Stimulated activated CD4-positive, alpha-beta T cell treated with anti-CD3 and anti-CD28 coated beads, Interleukin-15, amount 100 ng/mL, for 48 hours (primary cell): ENCODE measurements around the gene GBX2.

Source experiments
- DNase-seq, 2 donors: peaks; one replicate each; pipeline ENCODE4 v3.0.0-alpha.2; 2020; ENCODE audit warnings: low read depth in 2 of 2

The GBX2 gene

DNA sequence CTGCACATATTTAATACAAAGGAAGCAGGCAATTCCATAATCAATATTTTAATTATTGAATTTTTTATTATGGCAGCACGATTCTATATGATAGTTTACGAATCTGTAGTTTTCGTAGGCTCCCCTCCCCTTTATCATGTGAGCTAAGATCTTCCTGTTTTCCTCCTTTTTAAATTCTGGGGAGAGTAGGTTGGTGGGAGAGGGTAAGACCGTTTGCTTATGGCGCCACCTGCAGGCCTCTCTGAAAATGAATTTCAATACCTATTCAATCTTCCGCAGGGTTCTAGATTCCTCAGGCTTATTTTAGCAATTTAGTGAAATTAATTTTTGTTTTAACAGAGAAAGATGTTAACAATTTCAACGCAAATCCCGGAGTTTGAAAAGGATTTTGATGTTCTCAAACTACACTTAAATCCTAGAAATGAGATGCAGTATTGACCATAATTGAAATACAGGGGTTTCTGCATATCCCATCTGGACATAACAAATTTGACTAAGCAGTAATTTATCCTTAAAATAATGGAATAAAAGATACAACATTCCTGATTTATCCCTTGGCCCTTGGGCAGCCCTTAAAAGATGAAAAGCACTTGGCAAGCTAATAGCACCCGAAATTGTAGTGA lies 12.8 kb upstream of the GBX2 start:
- DNase-seq: peak in 1 of 2 donors; percentile 27

DNA sequence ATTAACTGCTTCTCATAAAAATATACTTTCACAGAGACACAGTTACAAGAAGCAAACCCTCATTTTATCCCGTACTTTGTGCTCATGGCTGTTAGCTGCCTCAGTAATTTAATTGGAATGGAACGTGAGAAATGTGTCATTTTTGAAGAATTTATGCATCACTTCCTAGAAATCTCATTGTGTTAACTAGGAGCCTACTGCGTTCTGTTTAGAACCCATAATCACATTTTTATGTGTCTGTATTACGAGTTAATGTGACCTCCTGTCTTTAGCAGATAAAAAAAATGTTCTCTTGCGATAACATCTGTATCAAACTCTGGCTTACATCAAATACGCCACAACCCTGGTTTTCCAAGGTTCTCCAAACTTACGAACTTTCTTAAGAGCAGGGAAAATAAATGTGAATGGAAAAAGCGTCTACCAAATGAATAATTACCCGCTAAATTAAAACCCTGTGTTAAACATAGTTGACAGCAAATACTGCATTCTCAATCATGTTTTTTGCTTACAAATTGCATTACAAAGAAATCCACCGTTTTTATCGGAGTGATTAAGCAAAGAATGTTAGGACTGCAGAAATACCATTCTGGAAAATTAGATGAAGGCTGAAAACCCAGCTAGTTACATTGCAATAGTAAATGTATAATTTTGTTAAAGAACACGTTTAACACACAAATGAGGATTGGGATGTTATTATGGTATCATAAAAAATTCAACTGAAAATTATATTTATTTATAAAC lies 12.1 kb upstream of the GBX2 start:
- no peak for DNase-seq

DNA sequence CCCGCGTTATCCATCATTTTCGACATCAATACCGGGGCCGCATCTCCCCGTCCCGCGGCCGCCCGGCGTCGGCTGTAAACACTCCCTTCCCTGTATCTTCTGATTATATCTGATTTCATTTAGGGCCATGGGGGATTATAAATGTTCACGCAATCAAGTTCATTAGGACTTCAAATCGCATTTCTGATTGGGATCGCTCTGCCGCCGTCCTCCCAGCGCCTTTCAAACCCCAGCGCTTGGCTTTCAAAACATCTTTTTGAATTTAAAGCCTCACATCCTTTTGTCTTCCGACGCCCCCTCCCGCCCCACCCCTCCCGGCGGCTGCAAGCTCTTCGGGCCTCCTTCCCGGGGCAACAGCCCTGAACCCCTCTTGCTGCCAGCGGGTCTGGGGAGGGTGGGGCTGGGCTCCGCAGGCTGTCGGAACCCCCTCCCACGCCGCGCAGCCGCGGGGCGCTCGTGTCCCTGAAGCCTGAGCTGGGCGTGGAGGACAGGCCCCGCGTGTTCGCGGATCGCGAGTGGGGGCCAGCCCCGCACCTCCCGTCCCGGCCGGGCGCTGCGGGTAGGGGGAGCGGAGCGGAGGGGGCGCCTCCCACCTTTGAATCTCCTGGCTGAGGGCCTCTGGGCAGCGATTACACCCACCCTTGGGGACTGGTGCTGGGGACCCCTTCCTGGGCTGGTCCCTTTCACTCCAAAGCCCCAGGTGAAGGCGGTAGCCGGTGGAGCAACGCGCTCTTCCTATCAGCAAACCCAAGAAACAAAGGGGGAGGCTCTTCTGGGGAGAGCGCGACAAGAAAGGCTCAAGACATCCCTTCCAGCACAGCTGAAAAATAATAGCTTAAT lies 11.3 kb upstream of the GBX2 start:
- DNase-seq: no peak

DNA sequence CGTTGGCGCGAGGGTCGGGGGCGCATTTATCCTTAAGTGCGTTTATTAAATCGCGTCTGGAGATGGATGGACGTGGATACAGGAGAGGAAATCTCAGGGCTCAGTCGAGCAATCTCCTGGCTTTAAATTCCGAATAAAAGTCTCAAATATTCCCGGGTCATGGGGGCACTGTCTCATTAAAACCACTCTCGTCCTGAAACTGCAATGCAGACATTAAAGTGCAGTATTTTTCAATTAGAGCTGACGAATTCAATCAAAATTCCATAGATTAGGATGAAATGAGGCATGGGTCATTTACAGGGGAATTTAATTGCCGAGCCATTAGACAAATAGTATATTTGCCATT lies 10.7 kb upstream of the GBX2 start:
- DNase-seq: no peak

DNA sequence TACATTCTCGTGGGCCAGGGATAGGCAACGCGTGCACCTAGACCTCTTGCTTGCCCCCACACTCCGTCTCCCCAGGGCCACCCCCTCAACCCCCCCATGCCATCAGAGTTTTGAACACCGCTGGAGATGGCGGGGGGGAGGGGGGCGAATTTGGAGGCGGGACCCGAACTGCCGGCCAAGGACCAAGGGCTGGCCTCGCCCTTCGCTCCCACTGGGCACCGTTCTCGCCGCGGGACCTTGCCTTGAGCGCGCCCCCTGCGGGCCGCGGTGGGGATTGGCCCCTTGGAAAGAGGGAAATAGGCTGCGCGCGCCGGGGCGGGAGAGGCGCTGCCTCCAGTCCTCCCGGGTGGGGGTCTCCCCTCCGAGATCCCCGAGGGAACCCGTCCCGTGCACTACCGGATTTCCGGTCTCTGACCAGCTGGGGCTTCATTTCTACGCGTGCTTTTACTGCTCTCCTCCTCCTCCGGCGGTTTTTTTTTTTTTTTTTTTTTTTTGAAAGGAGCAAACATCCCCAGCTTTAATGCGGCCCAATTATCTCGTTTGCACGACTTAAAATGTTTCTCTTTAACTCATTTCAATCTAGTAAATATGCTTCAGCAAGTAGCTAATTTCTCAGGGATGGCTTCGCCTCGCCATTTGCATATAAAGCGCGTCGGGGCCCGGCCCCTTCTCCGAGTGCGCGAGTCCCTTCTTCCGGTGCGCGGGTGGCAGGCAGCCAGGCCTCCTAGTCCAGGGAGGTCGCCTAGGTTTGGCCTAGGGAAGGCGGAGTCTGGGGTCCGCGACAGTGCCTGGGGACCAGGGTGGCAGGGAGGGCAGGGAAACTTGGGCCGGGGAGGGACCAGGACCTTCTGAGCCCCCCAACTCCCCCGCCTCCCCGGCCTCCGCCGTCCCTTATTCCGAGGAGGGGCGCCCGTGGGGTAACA lies 10.0 kb upstream of the GBX2 start:
- peak in 1 of 2 donors; percentile 34 for DNase-seq

DNA sequence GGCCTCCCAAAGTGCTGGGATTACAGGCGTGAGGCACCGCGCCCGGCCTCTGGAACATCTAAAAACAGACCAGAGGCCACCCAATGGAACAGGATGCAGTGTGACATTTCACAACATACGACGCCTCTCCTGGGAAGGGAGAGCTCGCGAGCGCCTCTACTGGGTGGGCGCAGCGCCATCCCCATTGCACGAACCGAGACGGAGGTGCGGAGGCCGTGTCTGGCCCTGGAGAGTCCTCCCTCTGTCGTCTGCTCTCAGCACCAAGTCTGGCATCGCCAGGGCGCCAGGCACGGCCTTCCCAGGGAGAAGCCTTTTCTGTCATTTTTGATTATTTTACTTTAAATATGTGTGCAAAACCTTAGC lies 9.4 kb upstream of the GBX2 start:
- peak; percentile 23 to 40 for DNase-seq

DNA sequence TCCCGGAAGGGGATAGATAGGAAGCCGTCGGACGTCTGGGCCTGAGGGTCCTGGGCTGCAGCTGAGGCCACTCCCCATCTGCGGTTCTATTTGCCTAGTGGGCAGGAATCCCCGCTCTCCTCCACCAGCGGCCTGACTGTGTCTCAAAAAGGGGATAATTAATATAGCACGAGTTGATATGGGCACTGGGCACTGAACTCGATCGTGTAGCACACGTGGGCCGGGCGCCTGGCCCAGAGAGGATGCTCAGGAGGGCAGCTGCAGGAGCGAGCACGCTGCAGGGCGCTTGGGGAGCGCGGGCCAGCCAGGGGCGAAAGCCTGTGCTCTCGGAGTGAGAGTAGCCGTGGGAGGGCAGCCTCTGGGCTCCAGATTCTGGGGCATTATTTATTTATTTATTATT lies 8.8 kb upstream of the GBX2 start:
- no peak for DNase-seq

DNA sequence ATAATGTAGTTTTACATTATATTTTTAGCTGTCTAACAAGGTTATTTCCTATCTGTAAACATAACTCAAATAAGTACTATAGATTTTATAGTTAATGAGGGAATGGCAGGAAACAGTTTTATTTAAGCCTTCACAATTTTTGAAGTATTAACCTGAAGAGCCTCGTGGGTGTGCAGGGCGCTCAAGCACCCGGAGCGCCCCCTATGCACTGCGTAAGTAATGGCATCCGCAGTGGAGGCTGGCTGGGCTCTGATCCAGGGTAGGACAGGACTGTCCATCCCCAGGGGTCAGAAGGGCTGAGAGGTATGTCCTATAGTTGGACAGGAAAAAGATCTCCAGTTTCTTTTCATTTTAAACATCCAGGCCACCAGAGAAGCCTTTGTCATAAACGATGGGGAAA lies 8.2 kb upstream of the GBX2 start:
- DNase-seq: no peak

DNA sequence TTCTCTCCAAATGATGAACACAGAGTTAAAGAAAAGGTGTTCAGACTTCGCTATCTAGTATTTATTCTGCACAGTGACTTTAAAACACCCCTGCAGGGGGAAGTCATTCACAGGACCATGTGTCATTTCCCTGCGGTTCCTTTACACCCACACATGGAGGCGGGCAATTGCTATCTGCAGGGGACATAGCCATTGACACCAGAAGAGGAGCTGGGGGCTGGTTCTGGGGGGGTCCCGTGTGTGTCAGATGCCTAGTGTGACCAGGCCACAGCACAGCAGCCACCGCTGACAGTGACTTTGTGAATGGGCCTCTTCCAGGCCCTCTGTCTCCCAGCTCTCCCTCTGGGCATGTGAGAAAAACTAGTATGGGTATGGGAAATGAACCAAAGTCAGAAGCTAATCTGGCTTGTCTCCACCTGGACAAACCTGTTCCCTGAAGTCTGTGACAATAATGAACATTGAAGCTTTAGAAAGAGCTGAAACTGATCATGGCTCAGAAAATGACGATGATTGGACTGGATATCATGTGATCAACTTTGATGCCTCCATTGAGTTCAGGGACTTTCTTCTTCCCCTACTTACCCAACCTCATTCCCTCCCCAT lies 7.5 kb upstream of the GBX2 start:
- DNase-seq: no peak

DNA sequence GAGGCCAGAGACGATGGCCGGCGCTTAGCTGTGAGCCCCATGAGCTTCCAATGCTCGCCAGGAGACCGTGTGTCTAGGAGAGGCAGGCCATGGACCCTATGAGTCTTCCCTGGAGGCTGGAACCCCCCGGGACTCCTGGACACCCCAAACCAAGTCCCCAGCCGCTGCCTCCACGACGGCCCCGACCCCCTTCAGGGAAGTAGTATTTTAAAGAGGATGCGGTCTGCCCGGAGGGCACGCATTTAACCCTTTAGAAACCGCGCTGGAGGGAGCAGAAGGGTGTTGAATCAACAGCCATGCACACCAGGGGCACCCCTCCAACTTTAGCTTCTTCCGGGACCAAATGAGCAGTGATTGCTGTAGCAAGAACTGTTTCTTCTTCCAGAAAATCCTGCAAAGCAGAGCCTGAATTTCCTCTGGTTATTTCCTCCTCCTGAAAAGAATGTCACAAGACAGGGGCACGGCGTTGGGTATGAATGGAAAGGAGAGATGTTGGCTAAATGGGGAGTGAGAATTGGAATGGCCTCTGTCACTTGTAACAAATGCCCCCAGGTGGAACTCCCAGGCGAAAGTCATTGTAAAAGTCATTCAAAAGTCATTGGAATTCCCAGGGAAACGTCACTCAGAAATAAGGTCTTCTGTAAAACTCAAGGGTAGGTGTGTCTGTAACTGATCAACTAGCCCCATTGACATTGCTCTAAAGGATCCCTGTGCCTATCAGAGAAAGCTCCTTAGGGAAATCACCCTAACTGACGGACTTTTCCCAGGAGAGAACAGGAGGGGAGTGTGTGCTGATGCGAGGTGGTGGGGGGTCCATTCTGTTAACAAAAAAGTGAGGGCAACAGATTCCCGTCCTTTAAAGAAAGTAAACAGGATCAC lies 5.8 kb upstream of the GBX2 start:
- no peak for DNase-seq

DNA sequence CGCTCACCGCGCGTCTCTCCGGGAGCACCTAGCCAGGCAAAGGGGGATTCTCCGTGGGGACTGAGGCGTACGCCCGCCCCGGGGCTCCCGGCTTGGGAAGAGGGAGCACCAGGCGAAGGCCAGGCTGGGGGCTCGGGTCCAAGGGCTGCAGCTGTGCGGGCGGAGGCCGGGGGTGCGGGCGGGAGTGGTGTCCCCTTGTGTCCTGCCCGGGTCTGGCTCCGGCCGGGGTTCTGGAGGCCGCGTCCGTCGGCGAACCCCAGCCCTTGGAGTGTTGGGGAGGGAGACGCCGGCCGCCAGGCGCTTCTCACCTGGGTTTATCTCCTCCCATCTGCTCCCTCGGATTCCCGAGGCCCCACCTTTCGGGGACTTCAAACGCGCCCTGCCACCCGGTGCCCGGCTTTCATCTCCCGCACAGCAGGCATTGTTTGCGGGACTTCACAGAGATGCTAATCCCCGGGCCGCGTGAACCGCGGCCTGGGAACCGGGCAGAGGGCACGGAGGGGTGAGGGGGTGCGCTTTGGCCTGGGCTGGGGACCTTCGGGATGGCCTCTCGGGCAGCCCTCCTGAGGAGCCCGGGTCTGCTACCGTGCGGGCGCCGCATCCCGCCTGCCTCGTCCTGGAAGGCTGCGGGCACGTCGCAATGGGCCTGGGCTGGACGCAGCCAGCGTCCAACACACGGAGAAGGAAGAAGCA lies 5.0 kb upstream of the GBX2 start:
- no peak for DNase-seq

DNA sequence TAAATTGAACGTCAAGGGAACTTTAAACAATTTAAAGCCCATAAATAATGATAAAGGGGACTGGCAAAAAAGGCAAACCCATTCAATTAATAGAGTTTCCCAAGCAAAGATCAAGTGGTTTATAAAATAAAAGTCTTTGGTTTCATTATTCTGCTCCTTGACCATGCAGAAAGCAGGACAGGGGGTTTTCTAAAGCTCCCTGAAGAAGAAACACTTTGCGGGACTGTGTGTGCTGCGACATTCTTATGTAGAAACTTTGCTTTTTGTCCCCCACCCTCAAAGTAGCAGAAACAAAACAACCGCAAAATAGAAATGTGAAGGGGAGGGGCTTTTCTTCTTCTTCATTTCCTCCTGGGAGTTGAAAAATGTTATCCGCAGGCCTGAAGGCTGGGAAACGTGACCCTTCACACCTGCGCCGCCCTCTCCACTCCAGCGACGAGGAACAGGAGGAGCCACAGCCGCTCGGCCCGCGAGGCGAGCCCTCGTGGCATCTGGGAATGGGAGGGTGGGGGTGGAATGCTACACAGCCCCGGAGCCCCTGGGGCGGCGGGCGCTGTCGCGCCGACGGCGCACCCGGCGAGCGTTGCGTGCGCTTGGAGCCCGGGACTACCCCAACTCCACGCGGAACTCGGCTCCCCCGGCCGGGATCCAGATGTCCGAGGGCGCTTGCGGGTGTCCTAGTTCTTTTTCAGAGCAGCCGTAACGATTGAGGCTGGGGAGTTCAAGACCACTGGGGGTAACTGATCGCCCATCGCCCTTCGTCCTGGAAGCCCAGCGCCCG lies 4.3 kb upstream of the GBX2 start:
- DNase-seq: no peak

DNA sequence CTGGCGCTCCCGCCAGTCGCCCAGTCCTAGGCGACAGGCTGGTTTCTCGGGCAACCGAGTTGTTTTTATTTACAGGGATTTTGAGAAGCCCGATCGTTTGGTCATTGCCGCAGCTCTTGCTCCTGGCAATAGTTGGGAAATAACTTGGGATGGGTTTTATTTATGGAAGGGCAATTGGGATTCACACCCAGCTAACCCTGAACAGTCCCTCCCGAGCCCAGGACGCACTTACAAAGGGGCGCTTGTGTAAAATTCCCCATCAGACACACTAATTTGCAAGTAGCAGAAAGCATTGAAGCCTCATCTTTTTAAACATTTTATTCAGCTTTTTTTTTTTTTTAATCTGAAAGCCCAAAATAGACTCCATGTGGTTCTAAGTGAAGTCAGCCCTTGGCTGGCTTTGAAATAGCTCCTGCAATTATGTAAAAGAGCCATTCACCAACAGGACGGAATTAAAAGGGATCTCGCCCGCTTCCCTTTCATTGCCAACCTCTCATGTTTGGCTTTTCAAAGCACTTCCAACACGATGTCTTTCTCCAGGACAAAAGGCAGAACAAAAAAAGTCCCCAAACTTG lies 3.6 kb upstream of the GBX2 start:
- no peak for DNase-seq

DNA sequence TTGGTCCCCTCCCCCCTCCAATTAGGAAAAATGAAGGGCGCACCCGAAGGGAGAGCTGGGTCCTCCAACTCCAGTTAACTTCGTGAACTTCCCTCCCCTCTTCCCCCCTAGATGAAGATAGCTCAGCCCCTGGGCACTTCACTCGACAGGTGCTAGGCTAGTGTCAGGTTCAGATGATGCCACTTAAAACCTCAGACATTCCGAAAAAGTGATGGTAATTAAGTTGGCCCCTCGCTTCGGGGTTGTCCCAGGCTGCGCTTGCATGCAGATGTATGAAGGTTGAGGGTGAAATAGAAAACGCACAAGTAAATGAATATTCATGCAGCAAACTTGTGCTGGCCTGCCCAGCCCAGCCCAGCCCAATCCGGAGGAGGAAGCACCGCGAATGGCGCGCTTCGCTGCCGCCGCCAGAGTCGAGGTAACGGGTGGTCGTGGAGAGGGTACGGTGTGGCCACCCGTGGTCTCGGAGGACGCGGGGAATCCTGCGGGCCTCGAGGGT lies 3.0 kb upstream of the GBX2 start:
- no peak for DNase-seq

DNA sequence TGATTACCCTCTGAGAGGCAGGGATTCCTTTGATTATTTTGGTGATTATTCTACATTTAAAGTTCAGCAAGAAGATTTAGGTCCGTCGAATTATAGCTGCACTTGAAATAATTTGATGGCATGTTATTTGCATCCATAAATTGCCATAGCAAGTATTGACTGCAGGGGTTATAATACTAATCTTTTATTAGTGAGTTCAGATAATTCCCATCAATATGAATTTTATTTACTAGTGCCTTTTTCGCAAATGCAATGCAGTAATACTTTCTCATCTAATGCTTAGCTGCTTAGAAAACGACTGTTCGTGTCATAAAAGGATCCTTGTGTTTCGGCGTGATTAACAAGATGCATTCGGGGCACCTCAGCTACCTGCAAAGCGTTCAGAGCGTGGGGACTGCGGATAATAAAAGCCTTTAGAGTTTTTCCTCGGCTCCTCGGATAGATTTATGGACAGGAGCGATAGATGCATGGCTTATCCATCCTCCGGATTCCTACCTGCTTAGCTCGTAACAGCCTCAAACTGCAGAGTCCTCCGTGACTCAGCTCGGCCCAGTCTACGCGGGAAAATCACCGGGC lies 2.5 kb upstream of the GBX2 start:
- no peak for DNase-seq

DNA sequence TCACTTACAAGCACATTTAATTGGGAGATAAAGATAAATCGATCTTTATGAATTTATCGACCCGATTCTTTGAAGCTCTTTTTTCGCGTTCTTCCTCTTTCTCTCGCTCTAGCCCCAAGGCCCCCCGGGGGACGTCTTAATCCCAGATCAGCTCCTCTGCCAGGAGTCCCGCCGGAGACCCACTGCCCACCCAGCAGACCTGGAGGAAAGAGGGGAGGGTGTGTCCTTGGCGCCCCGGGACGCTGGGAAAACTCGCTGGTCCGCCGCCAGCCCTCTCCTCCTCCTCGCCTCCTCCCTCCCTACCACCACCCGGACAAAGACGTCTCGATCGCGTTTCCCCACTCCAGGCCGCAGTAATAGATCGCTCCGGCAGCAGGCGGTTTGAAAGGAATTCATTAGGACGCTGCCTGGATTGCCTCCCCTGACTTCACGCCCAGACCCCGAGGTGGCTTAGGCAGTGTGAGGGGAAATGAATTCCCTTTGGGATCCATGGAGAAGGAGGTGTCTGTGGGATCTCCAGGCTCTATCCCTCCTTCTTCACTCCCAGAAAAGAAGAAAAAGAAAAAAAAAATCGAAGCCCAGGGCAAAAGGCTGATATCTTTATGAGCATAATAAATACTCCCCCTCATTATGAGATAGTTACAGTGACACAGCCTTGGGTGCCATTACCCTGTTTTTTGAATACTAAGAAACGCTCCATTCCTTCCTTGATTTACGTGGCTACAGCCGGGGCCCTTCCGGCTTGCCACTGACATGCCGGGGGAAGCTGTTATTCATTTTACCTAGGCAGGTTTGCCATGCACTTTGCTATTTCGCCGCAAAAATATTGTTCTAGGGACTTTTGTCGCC lies 1.8 kb upstream of the GBX2 start:
- no peak for DNase-seq

DNA sequence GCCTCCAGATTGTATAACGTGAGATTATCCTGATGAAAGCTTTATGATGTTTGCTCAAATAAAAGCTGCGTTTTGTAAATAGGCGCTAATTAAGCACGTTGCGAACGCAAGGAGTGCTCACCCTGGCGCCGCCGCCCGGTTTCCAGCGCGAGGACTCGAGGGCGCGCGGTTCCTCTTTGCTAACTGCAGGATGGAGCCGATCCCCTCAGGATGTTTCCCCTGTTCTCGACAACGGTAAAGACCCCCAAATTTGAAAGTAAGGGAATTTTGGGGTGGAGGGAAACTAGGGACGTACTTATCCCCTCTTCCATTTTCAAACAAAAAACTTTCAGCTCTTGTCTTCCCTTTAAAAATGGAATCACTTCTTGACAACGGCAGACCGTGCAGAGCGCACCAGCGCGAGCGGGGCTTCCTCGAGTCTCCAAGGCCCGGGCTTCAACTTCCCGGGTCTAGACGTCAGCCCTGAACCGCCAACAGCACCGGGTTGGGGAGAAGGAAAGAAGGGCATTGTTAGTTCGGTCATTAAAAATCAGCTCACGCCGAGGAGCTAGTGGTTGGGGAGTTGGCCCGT lies 1.1 kb upstream of the GBX2 start:
- DNase-seq: no peak
